K562 (cell line): ENCODE measurements around the gene FANCD2. TPM values are rescaled to one million over a fixed set of nuclear protein-coding genes. Genes with fewer than 3 reads are reported as not detected.

ENCODE experiments used
- BCOR ChIP-seq: fragments of 450-650 bp; IDR thresholded peaks from 2 replicates; pipeline ENCODE4 v1.6.1; 2016
- BRD9 ChIP-seq: fragments of 450-650 bp; IDR thresholded peaks from 2 replicates; pipeline ENCODE4 v1.6.1; 2018; ENCODE audit warnings: low read depth; ENCODE audit not compliant: partially characterized antibody
- CBX2 ChIP-seq: fragments of 200-600 bp; sonication (generic); IDR thresholded peaks from one replicate; pipeline ENCODE4 v1.6.1; 2012; ENCODE audit warnings: mild to moderate bottlenecking, low read length, inconsistent platforms; ENCODE audit not compliant: insufficient read depth, poor library complexity, severe bottlenecking
- CC2D1A ChIP-seq: fragments of 450-650 bp; IDR thresholded peaks from 2 replicates; pipeline ENCODE4 v1.6.1; 2017; ENCODE audit warnings: mild to moderate bottlenecking
- FOXK1 ChIP-seq: sonication (generic); formaldehyde crosslinking; IDR thresholded peaks from 2 replicates; pipeline ENCODE4 v1.8.0; 2022; ENCODE audit warnings: missing genetic modification reagents, mild to moderate bottlenecking, borderline replicate concordance
- HMG20B ChIP-seq: fragments of 250-450 bp; sonication (Bioruptor Pico); IDR thresholded peaks from 2 replicates; pipeline ENCODE4 v1.5.0; 2021; ENCODE audit warnings: mild to moderate bottlenecking
- MEF2D ChIP-seq: conservative IDR thresholded peaks from 2 replicates; pipeline ENCODE4 v1.6.1; 2016; ENCODE audit warnings: low read depth, missing genetic modification characterization, missing compliant biosample characterization
- NR0B1 ChIP-seq: fragments of 450-650 bp; IDR thresholded peaks from one replicate; pipeline ENCODE4 v1.6.1; 2018; ENCODE audit warnings: mild to moderate bottlenecking, moderate library complexity; ENCODE audit not compliant: partially characterized antibody
- PML ChIP-seq: IDR thresholded peaks from 2 replicates; pipeline ENCODE4 v1.6.1; 2012; ENCODE audit warnings: low read length, inconsistent platforms
- POLR3A ChIP-seq: IDR thresholded peaks from 2 replicates; pipeline ENCODE4 v1.6.1; 2011; ENCODE audit warnings: borderline replicate concordance, mild to moderate bottlenecking, moderate library complexity; ENCODE audit not compliant: insufficient read length, insufficient read depth; ENCODE audit errors: extremely low read depth
- PTBP1 ChIP-seq: fragments of 200-400 bp; formaldehyde crosslinking; IDR thresholded peaks from 2 replicates; pipeline ENCODE4 v1.6.1; 2017; ENCODE audit warnings: low read depth, low read length
- RREB1 ChIP-seq: fragments of 250-450 bp; sonication (Bioruptor Pico); IDR thresholded peaks from 2 replicates; pipeline ENCODE4 v1.4.0; 2020
- SRSF3 ChIP-seq: fragments of 200-400 bp; formaldehyde crosslinking; IDR thresholded peaks from 2 replicates; pipeline ENCODE4 v1.6.1; 2016; ENCODE audit warnings: mild to moderate bottlenecking, low read length, moderate library complexity; ENCODE audit not compliant: insufficient read depth
- STAT5B ChIP-seq: fragments of 250-450 bp; sonication (Bioruptor Pico); IDR thresholded peaks from 2 replicates; pipeline ENCODE4 v1.8.0; 2021; ENCODE audit warnings: mild to moderate bottlenecking, inconsistent platforms
- ZC3H11A ChIP-seq: IDR thresholded peaks from 2 replicates; pipeline ENCODE4 v1.6.1; 2012; ENCODE audit warnings: low read depth, low read length, improper control_type of control experiment
- ZNF174 ChIP-seq: fragments of 250-450 bp; sonication (Bioruptor Pico); IDR thresholded peaks from 2 replicates; pipeline ENCODE4 v1.4.0; 2020; ENCODE audit warnings: mild to moderate bottlenecking
- ZNF282 ChIP-seq: sonication (generic); formaldehyde crosslinking; IDR thresholded peaks from 2 replicates; pipeline ENCODE4 v1.8.1; 2023; ENCODE audit warnings: missing genetic modification reagents
- polyA plus RNA-seq, 8 experiments: library from polyadenylated mRNA; depleted of rRNA in 4 of 8; stranded (reverse) in 5 of 8; unstranded in 3 of 8; fragments of >200 nt; fragmentation: Nextera tagmentation in 2 of 8; fragmentation: Illumina TruSeq in 1 of 8; extraction: Ambion mirVana in 2 of 8; extraction: Trizol in 1 of 8; gene quantifications; 2 replicates each; pipeline versions ENCODE4 v1.2.1 to v1.2.3, GENCODE V29; 2011 to 2014; ENCODE audit warnings: inconsistent platforms in 1 of 8, missing spikeins in 1 of 8
- total RNA-seq, 7 experiments: library from RNA; depleted of rRNA in 6 of 7; stranded (reverse); fragments of >200 nt in 6 of 7; fragmentation: Illumina TruSeq in 2 of 7; extraction: Trizol in 2 of 7; gene quantifications; 2 replicates each; pipeline versions ENCODE4 v1.2.1 to v1.2.3, GENCODE V29; 2011 to 2021; ENCODE audit warnings: low replicate concordance in 1 of 7
- TF ChIP-seq, protein P1 (sequence below): IDR thresholded peaks from 2 replicates; pipeline ENCODE4 v1.6.1; 2011; ENCODE audit warnings: borderline replicate concordance, low read depth, mild to moderate bottlenecking, moderate library complexity, low read length; ENCODE audit not compliant: insufficient read depth, poor library complexity, severe bottlenecking
- TF ChIP-seq, protein P2 (sequence below): sonication (generic); formaldehyde crosslinking; IDR thresholded peaks from 2 replicates; pipeline ENCODE4 v1.8.0; 2022; ENCODE audit warnings: missing genetic modification reagents, mild to moderate bottlenecking, borderline replicate concordance

Gene FANCD2
- total and polyA plus RNA-seq, 9 of the 15 experiments (the other 6 are each of a cell fraction or from before 2014, with no cell fraction given): 59.4 to 137 (median 96.1) TPM

DNA sequence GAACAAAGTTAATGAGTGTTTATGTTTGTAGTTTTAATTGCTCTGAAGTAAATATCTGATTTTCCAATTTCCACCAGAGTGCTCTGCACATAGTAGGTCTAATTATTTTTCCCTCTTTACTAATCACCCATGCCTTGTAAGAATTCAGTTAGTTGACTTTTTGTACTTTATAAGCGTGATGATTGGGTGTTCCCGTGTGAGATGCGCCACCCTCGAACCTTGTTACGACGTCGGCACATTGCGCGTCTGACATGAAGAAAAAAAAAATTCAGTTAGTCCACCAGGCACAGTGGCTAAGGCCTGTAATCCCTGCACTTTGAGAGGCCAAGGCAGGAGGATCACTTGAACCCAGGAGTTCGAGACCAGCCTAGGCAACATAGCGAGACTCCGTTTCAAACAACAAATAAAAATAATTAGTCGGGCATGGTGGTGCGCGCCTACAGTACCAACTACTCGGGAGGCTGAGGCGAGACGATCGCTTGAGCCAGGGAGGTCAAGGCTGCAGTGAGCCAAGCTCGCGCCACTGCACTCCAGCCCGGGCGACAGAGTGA is 114.8 kb downstream of the FANCD2 start (continued):
- TF ChIP-seq, protein P1, sequence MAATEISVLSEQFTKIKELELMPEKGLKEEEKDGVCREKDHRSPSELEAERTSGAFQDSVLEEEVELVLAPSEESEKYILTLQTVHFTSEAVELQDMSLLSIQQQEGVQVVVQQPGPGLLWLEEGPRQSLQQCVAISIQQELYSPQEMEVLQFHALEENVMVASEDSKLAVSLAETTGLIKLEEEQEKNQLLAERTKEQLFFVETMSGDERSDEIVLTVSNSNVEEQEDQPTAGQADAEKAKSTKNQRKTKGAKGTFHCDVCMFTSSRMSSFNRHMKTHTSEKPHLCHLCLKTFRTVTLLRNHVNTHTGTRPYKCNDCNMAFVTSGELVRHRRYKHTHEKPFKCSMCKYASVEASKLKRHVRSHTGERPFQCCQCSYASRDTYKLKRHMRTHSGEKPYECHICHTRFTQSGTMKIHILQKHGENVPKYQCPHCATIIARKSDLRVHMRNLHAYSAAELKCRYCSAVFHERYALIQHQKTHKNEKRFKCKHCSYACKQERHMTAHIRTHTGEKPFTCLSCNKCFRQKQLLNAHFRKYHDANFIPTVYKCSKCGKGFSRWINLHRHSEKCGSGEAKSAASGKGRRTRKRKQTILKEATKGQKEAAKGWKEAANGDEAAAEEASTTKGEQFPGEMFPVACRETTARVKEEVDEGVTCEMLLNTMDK: no peak
- TF ChIP-seq SRSF3: no peak
- no peak for TF ChIP-seq BCOR
- no peak for TF ChIP-seq PTBP1
- no peak for TF ChIP-seq MEF2D (tag)
- no peak for TF ChIP-seq CBX2
- TF ChIP-seq, protein P2, sequence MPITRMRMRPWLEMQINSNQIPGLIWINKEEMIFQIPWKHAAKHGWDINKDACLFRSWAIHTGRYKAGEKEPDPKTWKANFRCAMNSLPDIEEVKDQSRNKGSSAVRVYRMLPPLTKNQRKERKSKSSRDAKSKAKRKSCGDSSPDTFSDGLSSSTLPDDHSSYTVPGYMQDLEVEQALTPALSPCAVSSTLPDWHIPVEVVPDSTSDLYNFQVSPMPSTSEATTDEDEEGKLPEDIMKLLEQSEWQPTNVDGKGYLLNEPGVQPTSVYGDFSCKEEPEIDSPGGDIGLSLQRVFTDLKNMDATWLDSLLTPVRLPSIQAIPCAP (CRISPR knock-in tag): no peak
- TF ChIP-seq CC2D1A: peak; percentile 46; the same call in 1 of the 2 replicates
- TF ChIP-seq BRD9: peak; percentile 43
- TF ChIP-seq RREB1 (CRISPR knock-in tag): 0 out of 2 replicates have a peak, but pooled peaks have one; percentile 16
- no peak for TF ChIP-seq POLR3A
- TF ChIP-seq ZC3H11A: no peak
- TF ChIP-seq STAT5B (CRISPR knock-in tag): 0 out of 2 replicates have a peak, but pooled peaks have one; percentile 40
- TF ChIP-seq PML: no peak
- no peak for TF ChIP-seq FOXK1
- no peak for TF ChIP-seq ZNF174 (CRISPR knock-in tag)
- TF ChIP-seq NR0B1: no peak
- no peak for TF ChIP-seq ZNF282 (CRISPR knock-in tag)
- no peak for TF ChIP-seq HMG20B (CRISPR knock-in tag)
